NCI-H2227 treated with DMSO at 0.1 percent for 48 hours (cell line): Measurements from ENCODE around the gene PTGES3.
"Not testable (repeated sequence)": the region's sequence is repeated elsewhere in the genome, so short reads cannot be mapped to it uniquely, and the experiment has no call there.

Experiments
- DNase-seq: peaks from one replicate; lab custom pipeline; 2025; lab: John Stamatoyannopoulos, UW

PTGES3 gene

GRCh38 chr12:56709759-56710376 lies 21.8 kb upstream of the PTGES3 start:
- DNase-seq, result no peak

DNA sequence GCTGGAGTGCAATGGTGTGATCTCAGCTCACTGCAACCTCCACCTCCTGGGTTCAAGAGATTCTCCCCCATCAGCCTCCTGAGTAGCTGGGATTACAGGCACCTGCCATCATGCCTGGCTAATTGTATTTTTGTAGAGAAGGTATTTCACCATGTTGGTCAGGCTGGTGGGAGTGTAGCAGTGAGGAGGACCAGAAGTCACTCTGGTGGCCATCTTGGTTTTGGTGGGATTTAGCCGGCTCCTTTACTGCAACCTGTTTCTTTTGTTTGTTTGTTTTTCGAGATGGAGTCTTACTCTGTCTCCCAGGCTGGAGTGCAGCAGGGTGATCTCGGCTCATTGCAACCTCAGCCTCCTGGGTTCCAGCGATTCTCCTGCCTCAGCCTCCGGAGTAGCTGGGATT lies 16.4 kb upstream of the PTGES3 start:
- not testable (repeated sequence) for DNase-seq

- DNase-seq, result no peak
Observed at GRCh38 chr12:56699020-56699661, 11.1 kb upstream of the PTGES3 start.

GRCh38 chr12:56695327-56696101 lies 7.4 kb upstream of the PTGES3 start:
- DNase-seq, result no peak

GRCh38 chr12:56694161-56694560 lies 6.1 kb upstream of the PTGES3 start:
- no peak for DNase-seq

DNA sequence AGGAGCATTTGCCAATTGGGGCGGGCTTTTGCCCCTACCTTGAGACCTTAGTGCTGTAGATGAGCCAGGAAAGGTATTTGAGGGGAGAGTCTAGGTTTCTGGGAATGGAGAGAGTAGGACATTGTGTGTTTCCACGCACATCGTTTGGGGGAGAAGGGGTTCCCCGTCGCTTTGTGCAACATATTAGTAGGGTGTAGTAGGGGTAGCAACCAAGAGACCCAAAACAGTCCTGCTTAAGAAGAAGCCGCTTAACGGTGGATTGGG lies 694 bp upstream of the PTGES3 start:
- peak; percentile 55 for DNase-seq

GRCh38 chr12:56687223-56688128 lies 608 bp downstream of the PTGES3 start:
- peak; percentile 25 for DNase-seq

DNA sequence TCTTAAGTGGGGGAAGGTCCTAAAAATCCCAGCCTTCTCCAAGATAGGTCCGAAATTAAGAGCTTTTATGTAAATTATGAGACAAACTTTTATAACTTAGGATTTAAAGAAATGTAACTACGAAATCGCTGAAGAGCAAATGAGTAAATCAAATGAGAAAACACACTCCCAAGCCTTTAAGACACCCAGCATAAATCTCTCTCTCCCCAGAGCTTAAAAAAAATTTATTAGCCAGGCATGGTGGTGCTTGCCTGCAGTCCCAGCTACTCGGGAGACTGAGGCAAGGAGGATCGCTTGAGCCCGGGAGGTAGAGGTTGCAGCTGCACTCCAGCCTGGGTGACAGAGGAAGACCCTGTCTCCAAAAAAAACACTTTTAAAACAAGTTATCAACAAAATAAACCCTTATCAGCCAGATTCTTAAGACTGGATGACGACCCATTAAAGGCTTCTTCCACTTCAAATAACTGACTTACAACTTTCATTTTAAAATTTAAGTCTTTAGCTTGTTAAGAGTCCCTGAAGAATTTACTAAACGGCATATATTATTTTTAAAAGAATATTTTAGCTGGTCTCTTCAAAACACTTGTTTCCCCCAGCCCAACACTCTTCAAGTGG lies 3.2 kb downstream of the PTGES3 start:
- no peak for DNase-seq

- DNase-seq, result no peak
Observed at GRCh38 chr12:56682323-56682722, 5.8 kb downstream of the PTGES3 start.

GRCh38 chr12:56679883-56680575 lies 8.1 kb downstream of the PTGES3 start:
- no peak for DNase-seq

GRCh38 chr12:56678852-56679251 lies 9.2 kb downstream of the PTGES3 start:
- DNase-seq, result no peak

DNA sequence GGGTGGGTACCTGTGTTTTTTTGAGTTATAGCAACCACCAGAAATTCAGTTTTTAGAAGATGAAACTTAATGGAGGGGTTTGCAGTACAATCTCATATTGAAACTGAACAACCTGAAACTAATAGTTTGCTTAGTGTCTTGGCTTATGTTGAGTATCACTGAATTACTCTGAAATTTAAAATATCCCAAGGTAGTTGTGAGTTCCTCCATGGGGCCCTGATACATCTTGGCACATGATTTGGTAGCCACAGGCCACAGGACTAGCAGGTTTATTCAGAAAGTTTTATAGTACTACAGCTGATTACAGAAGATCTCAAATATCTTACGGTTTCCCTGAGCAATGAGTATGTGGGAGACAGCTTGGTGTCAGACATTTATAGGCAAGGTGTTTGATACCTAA lies 10.4 kb downstream of the PTGES3 start:
- no peak for DNase-seq

- no peak for DNase-seq
Observed at GRCh38 chr12:56676851-56677580, 11.1 kb downstream of the PTGES3 start.

DNA sequence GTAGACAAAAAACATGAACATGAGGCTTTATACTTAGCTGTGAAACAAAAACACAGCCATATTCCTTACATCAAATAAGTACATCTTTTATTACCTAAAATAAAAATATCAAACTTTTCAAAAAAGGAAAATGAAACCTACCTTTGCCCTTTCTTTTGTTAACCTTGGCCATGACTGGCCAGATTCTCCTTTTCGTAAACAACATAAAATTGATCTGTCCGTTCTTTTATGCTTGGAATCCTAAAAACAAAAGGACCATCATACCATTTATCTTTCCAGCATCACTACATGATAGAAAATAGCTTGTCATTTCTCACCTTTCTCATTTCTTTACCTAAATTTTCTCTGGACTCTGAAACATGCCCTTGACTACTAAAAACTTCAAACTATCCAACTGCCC lies 16.5 kb downstream of the PTGES3 start:
- DNase-seq, result no peak

- no peak for DNase-seq
Observed at GRCh38 chr12:56670836-56671235, 17.2 kb downstream of the PTGES3 start.

DNA sequence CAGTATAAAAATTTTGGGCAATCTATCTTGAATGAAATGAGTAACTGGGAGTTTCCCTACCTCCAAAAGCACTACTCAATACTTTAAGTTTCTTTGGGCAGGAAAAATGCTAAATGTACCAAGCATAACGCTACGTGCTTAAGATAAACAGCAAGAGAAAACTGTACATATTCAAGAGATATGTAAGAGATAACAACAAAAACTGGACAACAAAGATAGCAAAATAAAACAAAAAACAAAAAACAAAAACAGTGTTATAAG lies 20.0 kb downstream of the PTGES3 start:
- no peak for DNase-seq

DNA sequence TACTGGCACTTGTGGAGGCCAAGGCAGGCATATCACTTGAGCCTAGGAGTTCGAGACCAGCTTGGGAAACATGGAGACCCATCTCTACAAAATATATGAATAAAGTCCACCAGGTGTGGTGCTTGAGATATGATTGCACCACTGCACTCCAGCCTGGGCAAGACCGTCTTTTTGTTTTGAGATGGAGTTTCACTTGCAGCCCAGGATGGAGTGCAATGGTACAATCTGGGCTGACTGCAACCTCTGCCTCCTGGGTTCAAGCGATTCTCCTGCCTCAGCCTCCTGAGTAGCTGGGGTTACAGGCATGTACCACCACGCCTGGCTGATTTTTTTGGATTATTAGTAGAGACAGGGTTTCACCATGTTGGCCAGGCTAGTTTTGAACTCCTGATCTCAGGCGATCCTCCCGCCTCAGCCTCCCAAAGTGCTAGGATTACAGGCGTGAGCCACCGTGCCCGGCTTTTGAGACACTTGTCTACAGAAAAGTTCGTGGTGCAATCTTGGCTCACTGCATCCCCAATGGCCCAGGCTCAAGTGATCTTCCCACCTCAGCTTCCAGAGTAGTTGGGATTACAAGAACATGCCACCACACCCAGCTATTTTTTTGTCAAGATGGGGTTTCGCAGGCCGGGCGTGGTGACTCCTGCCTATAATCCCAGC lies 26.0 kb downstream of the PTGES3 start:
- DNase-seq, result no peak

- no peak for DNase-seq
Observed at GRCh38 chr12:56661560-56661959, 26.5 kb downstream of the PTGES3 start.

DNA sequence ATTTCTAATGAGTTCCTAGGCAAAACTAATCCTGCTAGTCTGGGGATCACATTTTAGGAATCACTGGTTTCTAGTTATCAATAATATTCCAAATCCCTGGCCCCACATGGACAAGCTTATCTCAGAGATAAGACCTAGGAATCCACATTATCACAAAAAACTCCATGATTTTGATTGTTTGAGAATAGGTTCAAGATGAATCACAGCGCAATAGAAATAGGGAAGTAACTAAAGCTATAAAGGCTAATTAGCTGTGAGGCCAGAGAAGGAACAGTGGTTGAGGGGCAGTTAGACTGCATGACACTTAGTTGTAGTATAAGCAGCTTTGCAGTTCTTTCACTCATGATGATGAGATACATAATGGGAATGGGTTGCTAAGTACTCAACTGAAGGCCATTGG lies 29.2 kb downstream of the PTGES3 start:
- DNase-seq, result no peak
